ENCODE measurements around the gene TWSG1.

The TWSG1 gene

GRCh38 chr18:9405130-9405529 is 70.6 kb downstream of the TWSG1 start:
- DNase-seq (ENCODE audit: low read depth), result no peak
- H3K4me3 ChIP-seq (ENCODE audit: control insufficient read depth, low read depth, low read length), result no peak overlapping the region
- no peak for TF ChIP-seq CTCF (IDR thresholded peaks at IDR 0.05; ENCODE audit: control insufficient read depth, insufficient read depth, low read depth, low read length, missing control alignments)

GRCh38 chr18:9405977-9406376 is 71.4 kb downstream of the TWSG1 start:
- TF ChIP-seq CTCF (IDR thresholded peaks at IDR 0.05; ENCODE audit: control insufficient read depth, insufficient read depth, low read depth, low read length, missing control alignments), result no peak

GRCh38 chr18:9410515-9410914 is 75.9 kb downstream of the TWSG1 start:
- DNase-seq (ENCODE audit: low read depth), result no peak
- TF ChIP-seq CTCF (IDR thresholded peaks at IDR 0.05; ENCODE audit: control insufficient read depth, insufficient read depth, low read depth, low read length, missing control alignments), result no peak
- H3K4me3 ChIP-seq (ENCODE audit: control insufficient read depth, low read depth, low read length), result no peak overlapping the region

More at GRCh38 chr18:9405977-9406376, 71.4 kb downstream of the TWSG1 start:
- no peak for DNase-seq (ENCODE audit: low read depth)
- no peak overlapping the region for H3K4me3 ChIP-seq (ENCODE audit: control insufficient read depth, low read depth, low read length)

- no peak for DNase-seq (ENCODE audit: low read depth)
- no peak overlapping the region for H3K4me3 ChIP-seq (ENCODE audit: control insufficient read depth, low read depth, low read length)
- TF ChIP-seq CTCF (IDR thresholded peaks at IDR 0.05; ENCODE audit: control insufficient read depth, insufficient read depth, low read depth, low read length, missing control alignments), result no peak
Measured at GRCh38 chr18:9413576-9413975, 79.0 kb downstream of the TWSG1 start.

- H3K4me3 ChIP-seq (ENCODE audit: control insufficient read depth, low read depth, low read length), result no peak overlapping the region
- TF ChIP-seq CTCF (IDR thresholded peaks at IDR 0.05; ENCODE audit: control insufficient read depth, insufficient read depth, low read depth, low read length, missing control alignments), result no peak
- no peak for DNase-seq (ENCODE audit: low read depth)
Measured at GRCh38 chr18:9416563-9417072, 82.0 kb downstream of the TWSG1 start.

GRCh38 chr18:9417073-9417851 is 82.7 kb downstream of the TWSG1 start:
- no peak overlapping the region for H3K4me3 ChIP-seq (ENCODE audit: control insufficient read depth, low read depth, low read length)
- DNase-seq (ENCODE audit: low read depth), result no peak
- no peak for TF ChIP-seq CTCF (IDR thresholded peaks at IDR 0.05; ENCODE audit: control insufficient read depth, insufficient read depth, low read depth, low read length, missing control alignments)

All from AG09309 (cell line).